MM.1S (cell line): Measurements from ENCODE around the gene CYSTM1.

Experiments used
- DNase-seq: peaks from one replicate; pipeline ENCODE4 v3.0.0-alpha.2; 2015
- H2AFZ ChIP-seq: fragments of 300-600 bp; sonication (generic); 2 replicates; pipeline ENCODE4 v1.6.0; 2016; ENCODE audit warnings: antibody characterized with exemption, low read length
- H3F3A ChIP-seq: fragments of 300-600 bp; sonication (generic); 2 replicates; pipeline ENCODE4 v1.6.1; 2016; ENCODE audit warnings: mild to moderate bottlenecking, antibody characterized with exemption, low read length, moderate library complexity, mixed read lengths; ENCODE audit not compliant: insufficient read depth
- H3K27ac ChIP-seq: fragments of 300-600 bp; sonication (generic); 2 replicates; pipeline ENCODE4 v1.5.1; 2016; ENCODE audit warnings: mild to moderate bottlenecking, low read length
- H3K27me3 ChIP-seq: fragments of 300-600 bp; sonication (generic); replicated peaks from 2 replicates; pipeline ENCODE4 v1.6.0; 2016; ENCODE audit warnings: low read length; ENCODE audit not compliant: insufficient read depth
- H3K36me3 ChIP-seq: fragments of 300-600 bp; sonication (generic); replicated peaks from 2 replicates; pipeline ENCODE4 v1.6.1; 2016; ENCODE audit warnings: mild to moderate bottlenecking, low read length, mixed read lengths; ENCODE audit not compliant: insufficient read depth
- H3K4me1 ChIP-seq: fragments of 300-600 bp; sonication (generic); 2 replicates; pipeline ENCODE4 v1.6.1; 2016; ENCODE audit warnings: low read length, mixed read lengths
- H3K4me2 ChIP-seq: fragments of 300-600 bp; sonication (generic); 2 replicates; pipeline ENCODE4 v1.6.0; 2016; ENCODE audit warnings: low read depth, low read length
- H3K4me3 ChIP-seq: fragments of 300-600 bp; sonication (generic); 2 replicates; pipeline ENCODE4 v1.5.1; 2016; ENCODE audit warnings: low read length, mixed read lengths
- H3K79me2 ChIP-seq: fragments of 300-600 bp; sonication (generic); 2 replicates; pipeline ENCODE4 v1.6.1; 2016; ENCODE audit warnings: mixed run types, low read length, mixed read lengths
- H3K9ac ChIP-seq: fragments of 300-600 bp; sonication (generic); 2 replicates; pipeline ENCODE4 v1.6.1; 2016; ENCODE audit warnings: low read length, mixed read lengths
- H3K9me2 ChIP-seq: fragments of 300-600 bp; sonication (generic); replicated peaks from 2 replicates; pipeline ENCODE4 v1.6.1; 2016; ENCODE audit warnings: mild to moderate bottlenecking, low read length, mixed read lengths; ENCODE audit not compliant: insufficient read depth
- H3K9me3 ChIP-seq: fragments of 300-600 bp; sonication (generic); replicated peaks from 2 replicates; pipeline ENCODE4 v1.6.1; 2016; ENCODE audit warnings: mild to moderate bottlenecking, low read length, mixed read lengths; ENCODE audit not compliant: insufficient read depth
- H4K20me1 ChIP-seq: fragments of 300-600 bp; sonication (generic); 2 replicates; pipeline ENCODE4 v1.6.1; 2016; ENCODE audit warnings: mild to moderate bottlenecking, low read length, moderate library complexity, mixed read lengths; ENCODE audit not compliant: insufficient read depth
- CTCF ChIP-seq: fragments of 300-600 bp; sonication (generic); IDR thresholded peaks from 2 replicates; pipeline ENCODE4 v1.5.1; 2016; ENCODE audit warnings: antibody characterized with exemption, low read length, mixed read lengths
- EZH2 ChIP-seq: fragments of 300-600 bp; sonication (generic); optimal IDR thresholded peaks from 2 replicates; pipeline ENCODE3; 2017; ENCODE audit warnings: low read depth, mild to moderate bottlenecking, antibody characterized with exemption, low read length, mixed read lengths
- EZH2phosphoT487 ChIP-seq: fragments of 300-600 bp; sonication (generic); IDR thresholded peaks from 2 replicates; pipeline ENCODE4 v1.6.1; 2018; ENCODE audit warnings: antibody characterized with exemption, low read length

CYSTM1 gene

GRCh38 chr5:140239461-140239860, 64.5 kb downstream of the CYSTM1 start:
- no peak overlapping the region for H3K4me3 ChIP-seq

GRCh38 chr5:140239939-140240700, 65.1 kb downstream of the CYSTM1 start:
- Histone ChIP-seq H3K27ac (no peak overlapping the region), H3K9me2 (no peaks in the 10 kb centered on the region), H3K9me3 (no peaks in the 10 kb centered on the region), H3K4me1 (0 out of 2 replicates have a peak, but pooled peaks cover 3% of the 10 kb centered on the region), H3K27me3 (no peaks in the 10 kb centered on the region), H3F3A (no peaks in the 10 kb centered on the region), H3K4me3 (no peak overlapping the region), H3K36me3 (no peaks in the 10 kb centered on the region), H3K4me2 (no peak overlapping the region), H4K20me1 (no peaks in the 10 kb centered on the region), H3K79me2 (no peaks in the 10 kb centered on the region), H3K9ac (no peak overlapping the region), H2AFZ (no peak overlapping the region)
- TF ChIP-seq CTCF (peak; percentile 76), EZH2phosphoT487 (no peak)
- peak; percentile 52 for DNase-seq

More at GRCh38 chr5:140239461-140239860, 64.5 kb downstream of the CYSTM1 start:
- H3K27ac ChIP-seq = no peak overlapping the region
- H3K4me2 ChIP-seq = no peak overlapping the region
- H3K9me2 ChIP-seq = no peaks in the 10 kb centered on the region
- no peak overlapping the region for H3K9ac ChIP-seq
- H3K36me3 ChIP-seq = no peaks in the 10 kb centered on the region
- no peaks in the 10 kb centered on the region for H3F3A ChIP-seq
- H3K4me1 ChIP-seq = no peaks in the 10 kb centered on the region
- H3K9me3 ChIP-seq = no peaks in the 10 kb centered on the region
- TF ChIP-seq EZH2 (no peak), CTCF (no peak), EZH2phosphoT487 (no peak)
- H4K20me1 ChIP-seq = no peaks in the 10 kb centered on the region
- H2AFZ ChIP-seq = no peak overlapping the region
- no peak for DNase-seq
- no peaks in the 10 kb centered on the region for H3K27me3 ChIP-seq
- H3K79me2 ChIP-seq = no peaks in the 10 kb centered on the region

GRCh38 chr5:140240987-140241706, 66.2 kb downstream of the CYSTM1 start:
- Histone ChIP-seq H3K79me2 (no peaks in the 10 kb centered on the region), H3F3A (no peaks in the 10 kb centered on the region), H4K20me1 (no peaks in the 10 kb centered on the region), H3K9ac (no peak overlapping the region), H3K4me1 (0 out of 2 replicates have a peak, but pooled peaks cover 3% of the 10 kb centered on the region), H3K9me2 (no peaks in the 10 kb centered on the region), H3K36me3 (no peaks in the 10 kb centered on the region), H2AFZ (no peak overlapping the region), H3K27ac (no peak overlapping the region), H3K4me3 (no peak overlapping the region), H3K4me2 (no peak overlapping the region), H3K9me3 (no peaks in the 10 kb centered on the region), H3K27me3 (no peaks in the 10 kb centered on the region)
- no peak for DNase-seq
- TF ChIP-seq EZH2 (no peak), CTCF (no peak), EZH2phosphoT487 (no peak)
